Measurements from ENCODE around the gene MACROH2A1. TPM values are rescaled to one million over a fixed set of nuclear protein-coding genes. Genes with fewer than 3 reads are reported as not detected.
A peak's percentile ranks its signal among the peaks of the same experiment; 100 is the strongest.

Gene MACROH2A1
- total and polyA plus RNA-seq, 9 of the 15 experiments (the other 6 are each of a cell fraction or from before 2014, with no cell fraction given), result 44.9 to 289 (median 193) TPM

- intact Hi-C loops (cut with micrococcal nuclease), result no loop called here
These were observed 41.9 kb upstream of the MACROH2A1 start for GRCh38 chr5:135440916-135441315.

More at GRCh38 chr5:135440916-135441315, 41.9 kb upstream of the MACROH2A1 start:
- Histone ChIP-seq H3K9ac (ENCODE audit: insufficient read depth in 1 of 2, low read depth in 2 of 2, low read length in 2 of 2) (no peak overlapping the region), H2AFZ (ENCODE audit: low read depth, low read length) (peak overlapping the region; percentile 72), H3K27ac (ENCODE audit: extremely low read depth, low read depth, low read length) (no peak overlapping the region), H3K4me3 (no peak overlapping the region), H3K9me1 (ENCODE audit: control insufficient read depth, insufficient read depth, low read length) (no peaks in the 10 kb centered on the region), H3K4me1 (replicated peaks in 1 of 2; ENCODE audit: control insufficient read depth in 2 of 2, insufficient read depth in 2 of 2, low read length in 2 of 2) (peaks cover 24 to 30% of the 10 kb centered on the region in 2 experiments), H3K9me3 (replicated peaks; ENCODE audit: control insufficient read depth, insufficient read depth, low read depth, low read length) (no peaks in the 10 kb centered on the region), H3K36me3 (ENCODE audit: control insufficient read depth, insufficient read depth, low read length) (no peaks in the 10 kb centered on the region), H4K20me1 (replicated peaks; ENCODE audit: control insufficient read depth, insufficient read depth, low read length) (no peaks in the 10 kb centered on the region), H3K79me2 (ENCODE audit: control insufficient read depth, insufficient read depth, low read length) (no peaks in the 10 kb centered on the region), H3K4me2 (ENCODE audit: insufficient read depth, low read length) (no peak overlapping the region), H3K27me3 (ENCODE audit: control insufficient read depth in 2 of 2, insufficient read depth in 2 of 2, low read length in 2 of 2) (no peaks in the 10 kb centered on the region)
- FAIRE-seq (no peak), ATAC-seq (no peak), DNase-seq (ENCODE audit: extremely low read depth in 1 of 4, low spot score in 3 of 4) (no peak)
- in situ Hi-C loops (cut with MboI), result no loop called here
- POLR2A ChIA-PET, result interaction anchor here (0.6 to 1.4 kb wide), 3 partner anchors 11 to 790 kb away, joined by 3 to 4 read pairs (median 4); no protein-coding TSS in a partner anchor
- BruUV-seq (replicated peaks), result no TSS peak
- TF ChIP-seq DNMT1 (IDR thresholded peaks at IDR 0.05), result no peak
- TF ChIP-seq NCOA1 (IDR thresholded peaks at IDR 0.05; ENCODE audit: low read depth), result no peak
- TF ChIP-seq NFIC (IDR thresholded peaks at IDR 0.05), result no peak
- no peak for TF ChIP-seq DDX20 (tag; IDR thresholded peaks at IDR 0.05; ENCODE audit: low read depth)
- TF ChIP-seq SMARCB1 (IDR thresholded peaks at IDR 0.05; ENCODE audit: insufficient read length, low read depth), result no peak
- no peak for TF ChIP-seq TCF3 (CRISPR knock-in tag; IDR thresholded peaks at IDR 0.05)
- TF ChIP-seq FOXP4 (CRISPR knock-in tag; IDR thresholded peaks at IDR 0.05; ENCODE audit: borderline replicate concordance), result no peak
- no peak for TF ChIP-seq ZNF184 (CRISPR knock-in tag; IDR thresholded peaks at IDR 0.05)
- 50% methylated on average over 6 of the region's 6 CpGs for WGBS (ENCODE audit: insufficient coverage, low coverage, missing lambda C conversion rate)
- CTCF ChIA-PET (ENCODE audit: low intra/inter-chr PET ratio), result no interaction called here

Measured in K562 (cell line).